ENCODE measurements around the gene TBC1D22A.

Gene TBC1D22A

DNA sequence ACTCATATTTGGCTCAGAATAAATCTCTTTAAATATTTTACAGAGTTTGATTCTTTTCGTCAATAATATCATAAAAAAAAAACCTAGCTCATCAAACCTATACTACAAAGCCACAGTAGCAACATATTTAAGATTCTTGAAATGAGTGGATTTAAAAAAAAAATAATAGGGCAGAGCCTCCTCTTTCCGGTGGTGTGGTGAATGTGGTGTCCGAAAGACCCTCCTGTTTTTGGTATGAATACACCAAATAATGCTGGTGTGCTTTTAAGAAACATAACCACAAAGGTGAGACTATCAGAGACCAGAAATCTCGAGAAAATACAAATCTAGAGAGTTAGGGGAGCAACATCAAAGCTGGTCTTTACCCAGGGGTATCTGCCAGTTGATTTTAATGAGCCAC, 342.6 kb downstream of the TBC1D22A start:
- Histone ChIP-seq H3K9ac (ENCODE audit: low read length) (no peak overlapping the region), H3K9me3 (ENCODE audit: control insufficient read depth, low read length) (no peaks in the 10 kb centered on the region), H3K4me3 (ENCODE audit: low read length) (no peak overlapping the region), H3K27me3 (ENCODE audit: control insufficient read depth, insufficient read depth, low read length) (no peaks in the 10 kb centered on the region), H3K4me1 (ENCODE audit: control insufficient read depth, insufficient read depth, low read length) (no peaks in the 10 kb centered on the region), H3K36me3 (ENCODE audit: control insufficient read depth, insufficient read depth, low read length) (no peaks in the 10 kb centered on the region)

DNA sequence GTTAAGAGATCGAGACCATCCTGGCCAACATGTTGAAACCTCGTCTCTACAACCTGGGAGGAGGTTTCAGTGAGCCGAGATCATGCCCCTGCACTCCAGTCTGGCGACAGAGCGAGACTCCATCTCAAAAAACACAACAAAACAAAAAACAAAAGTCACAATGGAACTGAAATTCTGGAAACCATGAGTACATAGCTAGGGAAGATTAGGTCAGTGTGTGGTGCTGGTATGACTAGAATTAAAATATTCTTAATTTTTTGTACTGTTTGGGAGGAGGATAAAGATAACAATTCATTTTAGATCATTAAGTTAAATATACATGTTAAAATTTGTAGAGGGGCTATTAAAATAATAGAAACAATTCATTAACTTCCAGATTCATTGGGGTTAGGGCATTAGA, 344.4 kb downstream of the TBC1D22A start:
- Histone ChIP-seq H3K9ac (ENCODE audit: low read length) (no peak overlapping the region), H3K36me3 (ENCODE audit: control insufficient read depth, insufficient read depth, low read length) (no peaks in the 10 kb centered on the region), H3K27me3 (ENCODE audit: control insufficient read depth, insufficient read depth, low read length) (no peaks in the 10 kb centered on the region), H3K9me3 (ENCODE audit: control insufficient read depth, low read length) (no peaks in the 10 kb centered on the region), H3K4me1 (ENCODE audit: control insufficient read depth, insufficient read depth, low read length) (no peaks in the 10 kb centered on the region), H3K4me3 (ENCODE audit: low read length) (no peak overlapping the region)

DNA sequence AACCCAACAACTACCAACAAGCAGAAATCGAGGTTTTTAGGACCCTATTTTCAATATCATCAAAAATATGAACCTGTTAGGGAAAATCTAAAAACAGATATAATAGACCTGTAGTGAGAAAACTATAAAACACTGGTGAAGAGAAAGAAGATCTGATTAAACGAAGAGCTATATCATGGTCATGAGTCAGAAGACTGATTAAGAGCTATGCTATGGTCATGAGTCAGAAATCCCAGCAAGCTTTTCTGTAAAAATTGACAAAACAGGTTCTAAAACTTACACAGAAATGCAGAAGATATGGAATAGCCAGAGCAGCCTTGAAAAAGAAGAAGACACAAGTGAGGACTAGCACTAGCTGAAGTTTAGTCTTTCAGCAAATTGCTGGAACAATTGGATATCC, 345.0 kb downstream of the TBC1D22A start:
- H3K4me3 ChIP-seq (ENCODE audit: low read length): no peak overlapping the region
- no peaks in the 10 kb centered on the region for H3K4me1 ChIP-seq (ENCODE audit: control insufficient read depth, insufficient read depth, low read length)
- no peaks in the 10 kb centered on the region for H3K36me3 ChIP-seq (ENCODE audit: control insufficient read depth, insufficient read depth, low read length)
- H3K27me3 ChIP-seq (ENCODE audit: control insufficient read depth, insufficient read depth, low read length): no peaks in the 10 kb centered on the region
- H3K9ac ChIP-seq (ENCODE audit: low read length): no peak overlapping the region
- no peaks in the 10 kb centered on the region for H3K9me3 ChIP-seq (ENCODE audit: control insufficient read depth, low read length)

DNA sequence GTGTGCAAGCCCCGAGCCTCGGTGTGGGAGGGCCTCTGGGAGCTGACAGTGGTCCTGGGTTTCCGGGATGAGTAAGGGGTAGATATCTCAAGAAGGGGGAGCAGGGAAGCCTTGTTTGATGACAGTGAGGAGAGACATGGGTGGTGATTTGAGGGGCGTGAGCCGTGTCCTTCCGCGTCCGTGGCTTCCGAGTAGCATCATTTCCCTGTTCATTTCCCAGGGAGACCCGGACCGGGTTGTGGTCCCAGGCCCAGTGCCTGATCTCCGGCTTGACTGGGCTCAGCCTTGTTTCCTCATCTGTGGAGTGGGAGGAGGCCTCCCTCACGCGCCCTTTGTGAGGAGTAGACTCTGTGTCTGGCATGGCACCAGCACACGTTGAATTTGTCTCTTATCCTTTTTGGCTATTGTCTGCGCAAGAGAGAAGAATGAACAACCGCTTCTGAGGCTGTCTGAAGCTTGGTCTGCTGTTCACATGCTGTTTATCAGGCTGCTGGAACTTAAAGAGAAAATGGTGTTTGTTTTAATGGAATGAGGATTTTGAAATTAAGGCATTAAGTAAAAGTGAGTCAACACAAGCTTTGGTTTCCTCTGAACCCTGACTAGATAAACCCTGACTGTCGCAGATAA, 348.5 kb downstream of the TBC1D22A start:
- Histone ChIP-seq H3K4me1 (ENCODE audit: control insufficient read depth, insufficient read depth, low read length) (no peaks in the 10 kb centered on the region), H3K27me3 (ENCODE audit: control insufficient read depth, insufficient read depth, low read length) (no peaks in the 10 kb centered on the region), H3K4me3 (ENCODE audit: low read length) (no peak overlapping the region), H3K36me3 (ENCODE audit: control insufficient read depth, insufficient read depth, low read length) (no peaks in the 10 kb centered on the region), H3K9ac (ENCODE audit: low read length) (no peak overlapping the region), H3K9me3 (ENCODE audit: control insufficient read depth, low read length) (no peaks in the 10 kb centered on the region)

DNA sequence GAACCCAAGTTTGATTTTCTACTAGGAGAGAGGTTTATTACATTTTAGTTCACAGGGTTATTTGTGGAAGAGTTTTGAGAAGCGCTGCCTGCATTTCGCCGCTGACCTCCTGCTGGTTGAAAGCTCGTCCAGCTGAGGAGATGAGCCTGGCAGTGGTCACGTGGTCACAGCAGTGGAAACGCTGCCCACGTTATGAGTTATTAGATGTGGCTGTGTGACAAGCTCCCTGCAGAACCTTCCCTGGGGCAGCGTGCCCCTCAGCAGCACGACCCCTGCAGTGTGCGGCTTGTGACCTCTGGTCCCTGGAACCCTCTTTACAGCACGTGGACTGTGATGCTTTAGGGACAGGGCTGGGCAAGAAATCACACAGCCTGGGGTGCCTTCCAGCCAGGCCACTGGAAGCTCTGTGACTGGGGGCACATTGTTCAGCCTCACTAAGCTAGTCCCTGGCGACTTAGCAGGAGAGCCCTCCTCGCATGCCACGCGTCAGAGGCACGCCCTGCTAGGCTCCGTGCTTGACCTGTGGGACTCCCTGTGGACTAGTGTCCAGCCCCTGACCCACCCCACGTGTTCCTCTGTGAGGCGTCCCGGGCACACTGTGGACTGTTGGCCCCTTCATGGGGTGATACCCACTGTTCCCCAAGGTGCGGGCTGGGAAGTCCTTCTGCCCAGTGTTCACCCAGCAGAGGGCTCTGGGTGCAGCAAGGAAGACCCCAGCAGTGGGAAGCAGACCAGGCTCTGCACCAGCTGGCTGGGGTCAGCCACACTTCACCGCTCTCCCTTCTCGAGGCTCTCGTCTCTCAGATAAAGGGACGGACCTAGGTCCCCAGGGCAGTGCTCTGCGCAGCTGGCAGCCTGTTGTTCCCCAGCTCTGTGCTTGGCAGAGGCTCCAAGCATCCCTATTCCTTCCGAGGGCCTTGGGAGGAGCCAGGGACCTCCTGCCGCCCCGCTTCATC, 349.5 kb downstream of the TBC1D22A start:
- H3K36me3 ChIP-seq (ENCODE audit: control insufficient read depth, insufficient read depth, low read length): no peaks in the 10 kb centered on the region
- H3K9ac ChIP-seq (ENCODE audit: low read length): no peak overlapping the region
- H3K4me3 ChIP-seq (ENCODE audit: low read length): no peak overlapping the region
- no peaks in the 10 kb centered on the region for H3K27me3 ChIP-seq (ENCODE audit: control insufficient read depth, insufficient read depth, low read length)
- no peaks in the 10 kb centered on the region for H3K9me3 ChIP-seq (ENCODE audit: control insufficient read depth, low read length)
- H3K4me1 ChIP-seq (ENCODE audit: control insufficient read depth, insufficient read depth, low read length): no peaks in the 10 kb centered on the region

DNA sequence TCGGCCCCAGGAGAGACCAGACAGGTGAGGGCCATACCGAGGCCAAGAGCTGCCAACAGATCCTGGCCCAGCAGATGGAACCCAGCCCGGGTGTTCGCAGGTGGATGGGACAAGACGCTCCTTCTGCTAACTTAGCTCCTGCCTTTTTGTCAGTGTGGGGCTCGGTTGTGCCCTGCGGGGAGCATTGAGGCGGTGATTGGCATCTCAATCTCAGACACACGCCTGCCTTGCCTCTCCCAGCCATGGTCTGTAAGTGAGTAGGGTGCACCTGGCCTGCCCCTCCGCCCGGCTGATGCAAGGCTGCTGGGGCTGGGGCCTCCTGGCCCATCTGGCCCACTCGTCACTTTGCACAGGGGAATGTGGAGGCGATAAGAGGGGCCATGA, 350.1 kb downstream of the TBC1D22A start:
- no peaks in the 10 kb centered on the region for H3K36me3 ChIP-seq (ENCODE audit: control insufficient read depth, insufficient read depth, low read length)
- H3K4me3 ChIP-seq (ENCODE audit: low read length): no peak overlapping the region
- no peaks in the 10 kb centered on the region for H3K27me3 ChIP-seq (ENCODE audit: control insufficient read depth, insufficient read depth, low read length)
- no peaks in the 10 kb centered on the region for H3K9me3 ChIP-seq (ENCODE audit: control insufficient read depth, low read length)
- H3K9ac ChIP-seq (ENCODE audit: low read length): no peak overlapping the region
- no peaks in the 10 kb centered on the region for H3K4me1 ChIP-seq (ENCODE audit: control insufficient read depth, insufficient read depth, low read length)

DNA sequence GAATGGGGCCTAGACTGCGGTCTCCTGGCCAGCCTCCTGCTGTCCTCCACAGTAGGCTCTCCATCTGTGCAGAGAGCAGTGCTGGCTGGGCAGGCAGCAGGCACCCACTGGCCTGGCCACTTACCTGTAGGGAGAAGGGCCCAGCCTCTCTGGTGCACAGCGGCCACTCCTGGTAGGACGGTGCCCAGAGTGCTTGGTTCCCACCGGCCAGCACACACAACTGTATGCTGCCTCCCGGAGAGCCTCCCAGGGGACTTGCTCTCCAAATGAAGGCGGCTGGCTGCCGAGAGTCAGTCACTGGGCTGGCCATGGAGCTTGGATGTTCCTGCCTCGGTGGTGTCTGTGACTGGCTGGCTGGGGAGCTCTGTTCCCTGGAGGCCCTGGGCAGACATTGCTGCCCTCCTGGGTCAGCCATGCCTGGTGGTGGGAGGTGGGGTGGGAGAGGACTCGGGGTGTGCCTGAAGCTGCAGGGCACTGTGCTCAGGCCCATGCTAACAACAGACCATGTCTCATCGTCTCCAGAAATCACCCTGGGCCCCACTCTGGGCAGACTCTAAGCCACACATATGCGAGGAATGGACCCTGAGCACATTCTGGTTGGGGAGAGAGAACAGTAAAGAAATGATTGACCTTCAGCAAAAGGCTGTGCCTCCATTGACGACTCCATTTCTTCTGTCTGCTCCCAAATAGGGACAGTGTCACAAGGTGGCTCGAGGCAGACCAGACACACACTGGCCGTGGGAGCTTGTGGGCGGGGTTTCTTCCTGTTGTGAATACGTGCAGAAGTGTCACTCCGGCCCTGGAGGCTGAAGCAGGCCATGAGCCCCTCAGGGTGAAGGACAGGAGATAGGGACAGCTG, 350.8 kb downstream of the TBC1D22A start:
- Histone ChIP-seq H3K4me3 (ENCODE audit: low read length) (no peak overlapping the region), H3K36me3 (ENCODE audit: control insufficient read depth, insufficient read depth, low read length) (no peaks in the 10 kb centered on the region), H3K27me3 (ENCODE audit: control insufficient read depth, insufficient read depth, low read length) (no peaks in the 10 kb centered on the region), H3K9ac (ENCODE audit: low read length) (no peak overlapping the region), H3K4me1 (ENCODE audit: control insufficient read depth, insufficient read depth, low read length) (no peaks in the 10 kb centered on the region), H3K9me3 (ENCODE audit: control insufficient read depth, low read length) (no peaks in the 10 kb centered on the region)

DNA sequence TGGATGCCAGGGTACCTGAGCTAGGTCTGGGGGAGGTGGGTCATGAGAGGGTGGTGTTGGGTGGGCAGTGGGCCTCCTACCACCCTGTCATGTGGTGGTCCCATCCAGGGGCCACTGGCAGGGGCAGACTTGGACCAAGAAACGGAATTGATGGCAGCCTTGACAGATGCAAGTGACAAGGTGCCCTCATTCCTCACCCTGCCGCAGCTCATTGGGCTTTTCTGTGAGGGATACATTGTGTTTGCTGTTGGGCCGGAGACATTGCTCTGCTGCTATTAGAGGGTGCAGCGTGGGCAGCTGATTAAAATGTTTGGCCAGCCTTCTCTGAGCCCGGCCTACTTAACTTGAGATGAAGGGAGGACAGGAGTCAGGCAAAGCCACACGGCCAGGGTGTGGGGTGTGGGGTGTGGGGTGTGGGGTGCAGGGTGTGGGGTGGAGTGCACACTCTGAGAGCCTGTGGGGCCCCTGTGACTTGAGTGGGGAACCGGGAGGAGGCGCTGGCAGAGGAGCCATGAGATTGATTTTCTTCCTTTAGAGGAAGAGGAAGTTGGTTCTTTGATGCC, 351.5 kb downstream of the TBC1D22A start:
- H3K9me3 ChIP-seq (ENCODE audit: control insufficient read depth, low read length): no peaks in the 10 kb centered on the region
- no peaks in the 10 kb centered on the region for H3K36me3 ChIP-seq (ENCODE audit: control insufficient read depth, insufficient read depth, low read length)
- H3K4me3 ChIP-seq (ENCODE audit: low read length): no peak overlapping the region
- H3K9ac ChIP-seq (ENCODE audit: low read length): no peak overlapping the region
- no peaks in the 10 kb centered on the region for H3K4me1 ChIP-seq (ENCODE audit: control insufficient read depth, insufficient read depth, low read length)
- H3K27me3 ChIP-seq (ENCODE audit: control insufficient read depth, insufficient read depth, low read length): no peaks in the 10 kb centered on the region

DNA sequence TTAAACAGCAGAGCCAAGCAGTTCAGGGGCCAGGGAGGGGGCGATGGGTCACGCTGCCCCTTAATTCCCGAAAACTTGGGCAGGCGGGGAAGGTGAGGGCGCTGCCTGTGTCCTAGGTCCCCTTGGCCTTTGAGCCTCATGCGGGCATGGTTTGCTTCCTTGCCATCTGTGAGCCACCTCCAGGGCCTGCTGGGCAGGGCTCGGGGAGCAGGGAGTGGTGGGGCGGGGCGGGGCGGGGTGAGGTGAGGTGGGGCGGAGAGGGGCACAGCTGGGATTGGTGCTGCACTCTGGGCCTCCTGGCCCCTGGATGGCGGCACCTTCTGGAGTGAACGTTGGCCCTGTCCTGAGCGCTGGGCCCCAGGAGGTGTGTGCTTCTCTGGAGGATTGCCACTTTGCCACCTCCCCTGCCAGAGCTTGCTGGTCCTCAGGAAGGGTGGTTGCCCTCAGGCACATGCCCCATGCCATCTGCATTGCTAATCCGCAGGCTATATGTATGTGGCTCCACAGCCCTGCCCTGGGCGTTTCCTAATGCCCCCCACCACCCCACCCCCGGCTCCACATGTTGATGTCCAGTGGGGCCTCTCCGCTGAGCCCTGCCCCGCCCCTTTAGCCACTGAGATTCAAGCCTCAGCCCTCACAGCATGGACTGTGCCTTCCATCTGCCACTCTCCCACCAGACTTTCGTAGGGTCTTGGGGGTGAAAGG, 352.5 kb downstream of the TBC1D22A start:
- Histone ChIP-seq H3K27me3 (ENCODE audit: control insufficient read depth, insufficient read depth, low read length) (no peaks in the 10 kb centered on the region), H3K9ac (ENCODE audit: low read length) (no peak overlapping the region), H3K36me3 (ENCODE audit: control insufficient read depth, insufficient read depth, low read length) (no peaks in the 10 kb centered on the region), H3K4me1 (ENCODE audit: control insufficient read depth, insufficient read depth, low read length) (no peaks in the 10 kb centered on the region), H3K9me3 (ENCODE audit: control insufficient read depth, low read length) (no peaks in the 10 kb centered on the region), H3K4me3 (ENCODE audit: low read length) (no peak overlapping the region)

DNA sequence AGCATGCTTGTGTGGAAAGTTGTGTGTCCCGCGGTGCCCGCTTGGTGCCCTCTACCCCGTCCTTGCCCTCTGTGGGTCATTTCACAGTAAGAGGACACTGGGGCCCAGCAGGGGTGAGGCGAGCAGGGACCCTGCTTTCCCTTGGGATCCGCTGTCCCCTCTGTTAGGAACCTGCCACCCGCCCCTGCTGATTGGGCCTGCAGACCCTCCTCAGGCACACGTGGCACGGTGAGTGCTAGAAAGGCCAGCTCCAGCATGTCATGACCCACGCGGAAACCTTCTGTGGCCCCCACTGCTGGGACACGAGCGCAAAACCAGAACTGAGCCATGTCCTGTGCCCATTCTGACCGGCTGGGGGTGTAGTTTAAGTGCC, 353.1 kb downstream of the TBC1D22A start:
- Histone ChIP-seq H3K9ac (ENCODE audit: low read length) (no peak overlapping the region), H3K4me3 (ENCODE audit: low read length) (no peak overlapping the region), H3K9me3 (ENCODE audit: control insufficient read depth, low read length) (no peaks in the 10 kb centered on the region), H3K4me1 (ENCODE audit: control insufficient read depth, insufficient read depth, low read length) (no peaks in the 10 kb centered on the region), H3K36me3 (ENCODE audit: control insufficient read depth, insufficient read depth, low read length) (no peaks in the 10 kb centered on the region), H3K27me3 (ENCODE audit: control insufficient read depth, insufficient read depth, low read length) (no peaks in the 10 kb centered on the region)

DNA sequence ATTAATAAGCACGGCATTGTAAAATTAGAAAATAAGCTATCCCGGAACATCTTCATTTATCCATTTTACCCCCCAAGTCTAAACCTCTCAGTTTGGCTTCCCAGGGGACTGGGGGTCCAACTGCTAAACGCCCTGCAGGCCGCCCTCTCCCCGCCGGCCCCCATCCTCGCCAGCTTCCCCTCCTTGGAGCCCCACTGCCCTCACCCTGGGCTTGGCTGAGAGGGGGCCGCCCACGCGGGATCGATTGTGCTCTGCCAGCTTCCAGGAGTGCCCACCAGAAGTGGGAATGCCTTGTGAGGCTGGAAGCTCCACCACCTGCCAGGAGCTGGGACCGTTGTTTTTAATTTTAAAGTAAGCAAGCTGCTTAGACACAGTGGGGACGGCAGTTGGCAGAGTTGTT, 353.5 kb downstream of the TBC1D22A start:
- H3K36me3 ChIP-seq (ENCODE audit: control insufficient read depth, insufficient read depth, low read length): no peaks in the 10 kb centered on the region
- H3K9ac ChIP-seq (ENCODE audit: low read length): no peak overlapping the region
- H3K4me1 ChIP-seq (ENCODE audit: control insufficient read depth, insufficient read depth, low read length): no peaks in the 10 kb centered on the region
- H3K9me3 ChIP-seq (ENCODE audit: control insufficient read depth, low read length): no peaks in the 10 kb centered on the region
- no peak overlapping the region for H3K4me3 ChIP-seq (ENCODE audit: low read length)
- H3K27me3 ChIP-seq (ENCODE audit: control insufficient read depth, insufficient read depth, low read length): no peaks in the 10 kb centered on the region
